K562 (cell line): ENCODE results near the gene WDFY2. TPM values are rescaled to one million over a fixed set of nuclear protein-coding genes. Genes with fewer than 3 reads are reported as not detected.

Source experiments
- BRCA1 ChIP-seq, 2 experiments: fragments of 450-650 bp in 1 of 2; sonication (generic) in 1 of 2; formaldehyde crosslinking in 1 of 2; IDR thresholded peaks; 2 replicates each; pipeline versions ENCODE4 v1.5.0 to v1.6.1; 2017 to 2020; ENCODE audit warnings: mild to moderate bottlenecking in 1 of 2, missing genetic modification reagents in 1 of 2
- CCAR2 ChIP-seq: fragments of 200-400 bp; formaldehyde crosslinking; IDR thresholded peaks from 2 replicates; pipeline ENCODE4 v1.6.1; 2017; ENCODE audit warnings: mild to moderate bottlenecking, low read depth, low read length
- ELF1 ChIP-seq: fragments of 200-800 bp; sonication (Bioruptor generic); IDR thresholded peaks from 2 replicates; pipeline ENCODE4 v1.6.1; 2016; ENCODE audit warnings: missing genetic modification characterization, missing compliant biosample characterization
- HDAC1 ChIP-seq, 2 experiments: fragments of 450-650 bp; IDR thresholded peaks; 2 replicates each; pipeline ENCODE4 v1.6.1; 2016 to 2017; ENCODE audit warnings: inconsistent platforms in 1 of 2, mild to moderate bottlenecking in 1 of 2, moderate library complexity in 1 of 2
- HMG20B ChIP-seq: fragments of 250-450 bp; sonication (Bioruptor Pico); IDR thresholded peaks from 2 replicates; pipeline ENCODE4 v1.5.0; 2021; ENCODE audit warnings: mild to moderate bottlenecking
- HNRNPUL1 ChIP-seq: fragments of 200-400 bp; formaldehyde crosslinking; IDR thresholded peaks from 2 replicates; pipeline ENCODE4 v1.6.1; 2017; ENCODE audit warnings: low read length
- MXI1 ChIP-seq: IDR thresholded peaks from 2 replicates; pipeline ENCODE4 v1.6.1; 2011; ENCODE audit warnings: low read depth, mild to moderate bottlenecking, improper control_type of control experiment, low read length
- MYC ChIP-seq, 2 experiments: fragments of 250-450 bp in 1 of 2; sonication (Bioruptor Pico) in 1 of 2; IDR thresholded peaks; 2 replicates each; pipeline versions ENCODE4 v1.5.1 to v1.6.1; 2012 to 2021; ENCODE audit warnings: low read depth in 2 of 2, borderline replicate concordance in 1 of 2, improper control_type of control experiment in 1 of 2, low read length in 1 of 2, mild to moderate bottlenecking in 1 of 2, moderate library complexity in 1 of 2
- NCOA1 ChIP-seq: fragments of 450-650 bp; IDR thresholded peaks from 2 replicates; pipeline ENCODE4 v1.6.1; 2016; ENCODE audit warnings: low read depth
- NR2F6 ChIP-seq: fragments of 450-650 bp; formaldehyde crosslinking; IDR thresholded peaks from 2 replicates; pipeline ENCODE4 v1.4.0; 2020; ENCODE audit warnings: mild to moderate bottlenecking
- POLR2A ChIP-seq: fragments of 450-650 bp; conservative IDR thresholded peaks from 2 replicates; pipeline ENCODE4 v1.6.1; 2016
- RAD51 ChIP-seq: fragments of 450-650 bp; IDR thresholded peaks from 2 replicates; pipeline ENCODE4 v1.7.1; 2016; ENCODE audit warnings: low read depth, mild to moderate bottlenecking, borderline replicate concordance
- RBM14 ChIP-seq: fragments of 200-400 bp; formaldehyde crosslinking; IDR thresholded peaks from 2 replicates; pipeline ENCODE4 v1.6.1; 2018; ENCODE audit warnings: low read depth, mild to moderate bottlenecking, low read length, moderate library complexity, borderline replicate concordance; ENCODE audit not compliant: insufficient read depth
- SMARCA4 ChIP-seq: fragments of 450-650 bp; IDR thresholded peaks from 2 replicates; pipeline ENCODE4 v1.6.1; 2016
- TEAD2 ChIP-seq: fragments of 450-650 bp; IDR thresholded peaks from 2 replicates; pipeline ENCODE4 v1.6.1; 2016; ENCODE audit warnings: missing genetic modification characterization, control low read depth, missing compliant biosample characterization
- TGIF2 ChIP-seq: sonication (generic); formaldehyde crosslinking; IDR thresholded peaks from 2 replicates; pipeline ENCODE4 v1.8.1; 2022; ENCODE audit warnings: mild to moderate bottlenecking, missing genetic modification reagents, moderate library complexity
- ZNF3 ChIP-seq: fragments of 250-450 bp; sonication (Bioruptor Pico); IDR thresholded peaks from 2 replicates; pipeline ENCODE4 v1.5.0; 2021; ENCODE audit warnings: mild to moderate bottlenecking, moderate library complexity
- ZNF431 ChIP-seq: sonication (generic); formaldehyde crosslinking; IDR thresholded peaks from 2 replicates; pipeline ENCODE4 v1.8.0; 2022; ENCODE audit warnings: mild to moderate bottlenecking, missing genetic modification reagents
- ZNF444 ChIP-seq: fragments of 250-450 bp; sonication (Bioruptor Pico); IDR thresholded peaks from 2 replicates; pipeline ENCODE4 v1.4.0; 2020; ENCODE audit warnings: mild to moderate bottlenecking, moderate library complexity
- polyA plus RNA-seq, 8 experiments: library from polyadenylated mRNA; depleted of rRNA in 4 of 8; stranded (reverse) in 5 of 8; unstranded in 3 of 8; fragments of >200 nt; fragmentation: Nextera tagmentation in 2 of 8; fragmentation: Illumina TruSeq in 1 of 8; extraction: Ambion mirVana in 2 of 8; extraction: Trizol in 1 of 8; gene quantifications; 2 replicates each; pipeline versions ENCODE4 v1.2.1 to v1.2.3, GENCODE V29; 2011 to 2014; ENCODE audit warnings: inconsistent platforms in 1 of 8, missing spikeins in 1 of 8
- total RNA-seq, 7 experiments: library from RNA; depleted of rRNA in 6 of 7; stranded (reverse); fragments of >200 nt in 6 of 7; fragmentation: Illumina TruSeq in 2 of 7; extraction: Trizol in 2 of 7; gene quantifications; 2 replicates each; pipeline versions ENCODE4 v1.2.1 to v1.2.3, GENCODE V29; 2011 to 2021; ENCODE audit warnings: low replicate concordance in 1 of 7
- TF ChIP-seq, protein P1 (sequence below), 2 experiments: fragments of 450-650 bp; IDR thresholded peaks; 2 replicates each; pipeline ENCODE4 v1.6.1; 2016
- TF ChIP-seq, protein P2 (sequence below): sonication (generic); formaldehyde crosslinking; IDR thresholded peaks from 2 replicates; pipeline ENCODE4 v1.8.1; 2023; ENCODE audit warnings: mild to moderate bottlenecking, missing genetic modification reagents
- TF ChIP-seq, protein P3 (sequence below): fragments of 450-650 bp; IDR thresholded peaks from 2 replicates; pipeline ENCODE4 v1.6.1; 2014; ENCODE audit warnings: low read depth, mild to moderate bottlenecking, moderate library complexity, borderline replicate concordance

WDFY2 gene
- total and polyA plus RNA-seq, 9 of the 15 experiments (the other 6 are each of a cell fraction or from before 2014, with no cell fraction given) = 0.66 to 6.4 (median 4.4) TPM

DNA sequence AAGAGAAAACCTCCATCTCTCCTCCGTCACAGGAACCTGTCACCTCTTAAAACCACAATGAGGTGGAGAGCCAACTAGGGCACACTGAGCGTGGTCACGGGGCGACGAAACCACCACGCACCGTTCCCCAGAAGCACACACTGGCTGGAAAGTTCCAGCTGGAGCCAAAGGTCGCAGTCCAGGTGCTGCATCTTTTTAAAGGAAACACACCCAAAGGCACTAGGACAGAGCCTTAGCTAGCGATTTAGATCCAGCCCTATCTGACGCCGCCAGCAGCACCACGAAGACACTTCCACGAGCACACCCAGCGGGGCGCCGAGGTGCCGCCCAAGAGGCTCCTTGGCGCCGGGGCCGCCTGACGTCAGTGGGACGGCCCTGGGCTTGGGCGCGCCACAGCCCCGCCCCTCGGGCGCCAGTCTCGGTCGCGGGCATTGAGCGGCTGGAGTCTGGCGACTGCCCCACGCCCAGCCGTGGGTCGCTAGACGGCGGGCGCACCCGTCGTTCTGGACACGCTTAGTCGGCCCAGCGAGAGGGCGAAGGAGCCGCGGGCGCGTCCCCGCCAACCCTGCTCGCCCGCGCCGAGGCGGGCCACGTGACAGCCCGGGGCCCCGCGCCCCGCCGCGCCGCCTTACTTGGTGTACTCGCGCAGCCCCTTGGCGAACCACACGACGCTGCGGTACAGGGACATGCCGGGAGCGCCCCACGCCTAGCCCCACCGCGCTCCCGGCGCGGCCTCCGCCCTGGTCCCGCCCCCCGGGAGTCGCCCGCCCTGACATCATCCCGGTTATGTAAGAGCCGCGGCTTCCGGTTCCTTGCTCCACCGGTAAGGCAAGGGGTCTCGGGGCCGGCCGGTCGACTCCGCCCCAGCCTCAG, 219.4 kb downstream of the WDFY2 start, which contains the start of gene DHRS12 (continued):
- TF ChIP-seq TEAD2 = no peak
- TF ChIP-seq ELF1 (tag) = peak; percentile 79
- no peak for TF ChIP-seq RAD51
- peak; percentile 53 for TF ChIP-seq MYC (IDR thresholded peaks at IDR 0.05; ENCODE audit: low read depth, low read length)
- TF ChIP-seq MYC (CRISPR knock-in tag; IDR thresholded peaks at IDR 0.05; ENCODE audit: borderline replicate concordance, low read depth) = no peak
- no peak for TF ChIP-seq RBM14
- no peak for TF ChIP-seq HDAC1 (IDR thresholded peaks at IDR 0.05)
- TF ChIP-seq BRCA1 (IDR thresholded peaks at IDR 0.05) = no peak
- no peak for TF ChIP-seq BRCA1 (CRISPR knock-in tag; IDR thresholded peaks at IDR 0.05)
- no peak for TF ChIP-seq ZNF444
- no peak for TF ChIP-seq CCAR2
- TF ChIP-seq POLR2A = peak; percentile 63; the same call in 1 of the 2 replicates
- no peak for TF ChIP-seq HMG20B (CRISPR knock-in tag)
- TF ChIP-seq, protein P1, sequence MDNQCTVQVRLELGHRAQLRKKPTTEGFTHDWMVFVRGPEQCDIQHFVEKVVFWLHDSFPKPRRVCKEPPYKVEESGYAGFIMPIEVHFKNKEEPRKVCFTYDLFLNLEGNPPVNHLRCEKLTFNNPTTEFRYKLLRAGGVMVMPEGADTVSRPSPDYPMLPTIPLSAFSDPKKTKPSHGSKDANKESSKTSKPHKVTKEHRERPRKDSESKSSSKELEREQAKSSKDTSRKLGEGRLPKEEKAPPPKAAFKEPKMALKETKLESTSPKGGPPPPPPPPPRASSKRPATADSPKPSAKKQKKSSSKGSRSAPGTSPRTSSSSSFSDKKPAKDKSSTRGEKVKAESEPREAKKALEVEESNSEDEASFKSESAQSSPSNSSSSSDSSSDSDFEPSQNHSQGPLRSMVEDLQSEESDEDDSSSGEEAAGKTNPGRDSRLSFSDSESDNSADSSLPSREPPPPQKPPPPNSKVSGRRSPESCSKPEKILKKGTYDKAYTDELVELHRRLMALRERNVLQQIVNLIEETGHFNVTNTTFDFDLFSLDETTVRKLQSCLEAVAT (IDR thresholded peaks at IDR 0.05) = no peak
- TF ChIP-seq, protein P2, sequence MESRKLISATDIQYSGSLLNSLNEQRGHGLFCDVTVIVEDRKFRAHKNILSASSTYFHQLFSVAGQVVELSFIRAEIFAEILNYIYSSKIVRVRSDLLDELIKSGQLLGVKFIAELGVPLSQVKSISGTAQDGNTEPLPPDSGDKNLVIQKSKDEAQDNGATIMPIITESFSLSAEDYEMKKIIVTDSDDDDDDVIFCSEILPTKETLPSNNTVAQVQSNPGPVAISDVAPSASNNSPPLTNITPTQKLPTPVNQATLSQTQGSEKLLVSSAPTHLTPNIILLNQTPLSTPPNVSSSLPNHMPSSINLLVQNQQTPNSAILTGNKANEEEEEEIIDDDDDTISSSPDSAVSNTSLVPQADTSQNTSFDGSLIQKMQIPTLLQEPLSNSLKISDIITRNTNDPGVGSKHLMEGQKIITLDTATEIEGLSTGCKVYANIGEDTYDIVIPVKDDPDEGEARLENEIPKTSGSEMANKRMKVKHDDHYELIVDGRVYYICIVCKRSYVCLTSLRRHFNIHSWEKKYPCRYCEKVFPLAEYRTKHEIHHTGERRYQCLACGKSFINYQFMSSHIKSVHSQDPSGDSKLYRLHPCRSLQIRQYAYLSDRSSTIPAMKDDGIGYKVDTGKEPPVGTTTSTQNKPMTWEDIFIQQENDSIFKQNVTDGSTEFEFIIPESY (CRISPR knock-in tag) = no peak
- TF ChIP-seq TGIF2 (CRISPR knock-in tag) = no peak
- no peak for TF ChIP-seq NR2F6
- peak; percentile 39; the same call in 1 of the 2 replicates for TF ChIP-seq ZNF431 (CRISPR knock-in tag)
- TF ChIP-seq MXI1 = no peak
- TF ChIP-seq, protein P3, sequence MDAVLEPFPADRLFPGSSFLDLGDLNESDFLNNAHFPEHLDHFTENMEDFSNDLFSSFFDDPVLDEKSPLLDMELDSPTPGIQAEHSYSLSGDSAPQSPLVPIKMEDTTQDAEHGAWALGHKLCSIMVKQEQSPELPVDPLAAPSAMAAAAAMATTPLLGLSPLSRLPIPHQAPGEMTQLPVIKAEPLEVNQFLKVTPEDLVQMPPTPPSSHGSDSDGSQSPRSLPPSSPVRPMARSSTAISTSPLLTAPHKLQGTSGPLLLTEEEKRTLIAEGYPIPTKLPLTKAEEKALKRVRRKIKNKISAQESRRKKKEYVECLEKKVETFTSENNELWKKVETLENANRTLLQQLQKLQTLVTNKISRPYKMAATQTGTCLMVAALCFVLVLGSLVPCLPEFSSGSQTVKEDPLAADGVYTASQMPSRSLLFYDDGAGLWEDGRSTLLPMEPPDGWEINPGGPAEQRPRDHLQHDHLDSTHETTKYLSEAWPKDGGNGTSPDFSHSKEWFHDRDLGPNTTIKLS = peak; percentile 78; the same call in 1 of the 2 replicates
- no peak for TF ChIP-seq ZNF3 (CRISPR knock-in tag)
- TF ChIP-seq NCOA1 = 0 out of 2 replicates have a peak, but pooled peaks have one; percentile 16
- no peak for TF ChIP-seq HNRNPUL1
- peak; percentile 69; the same call in 1 of the 2 replicates for TF ChIP-seq SMARCA4
